GM18526 (cell line): ENCODE data around the gene DHX32.
A peak's percentile ranks its signal among the peaks of the same experiment; 100 is the strongest.

Source experiments
- POLR2A ChIP-seq: IDR thresholded peaks from 3 replicates; pipeline ENCODE4 v1.6.1; 2011; ENCODE audit not compliant: insufficient read length; ENCODE audit errors: extremely low read depth

DHX32 gene

GRCh38 chr10:125838802-125839575 is 42.1 kb downstream of the DHX32 start:
- no peak for TF ChIP-seq POLR2A

DNA sequence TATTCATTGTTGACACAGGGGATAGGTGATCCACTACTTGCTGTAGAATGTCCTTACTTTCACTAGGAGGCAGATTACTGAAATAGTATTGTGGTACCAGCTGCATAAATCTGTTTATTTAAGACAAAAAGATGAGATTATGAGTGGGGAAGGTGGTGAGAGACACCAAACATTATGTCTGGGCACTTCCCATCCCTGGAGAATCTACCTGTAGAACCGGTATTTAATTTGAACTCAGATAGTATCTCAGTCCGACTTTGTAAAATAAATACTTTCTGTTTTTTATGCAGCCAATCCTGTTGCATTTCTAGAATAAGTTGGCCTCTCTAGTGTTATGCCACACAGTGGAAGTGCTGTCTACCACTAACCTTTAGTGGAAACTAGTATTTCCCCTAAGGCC is 44.3 kb downstream of the DHX32 start:
- TF ChIP-seq POLR2A = no peak

DNA sequence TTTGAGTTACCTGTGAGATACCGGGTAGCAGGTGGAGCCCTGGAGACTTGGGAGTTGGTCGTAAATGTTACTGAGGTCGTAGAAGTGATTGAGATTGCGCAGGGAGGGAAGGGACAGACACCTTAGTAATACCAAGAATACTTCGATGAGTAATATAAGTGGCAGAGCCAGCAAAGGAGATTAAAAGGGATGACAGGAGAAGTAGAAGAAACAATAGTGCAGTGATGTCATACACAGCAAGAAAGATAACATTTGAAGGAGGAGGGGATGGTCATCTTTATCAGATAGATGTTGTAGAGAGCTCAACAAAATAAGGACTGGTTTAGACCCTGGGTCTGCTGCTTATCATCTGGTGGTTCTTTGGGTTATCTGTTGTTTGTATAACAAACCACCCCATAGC is 52.8 kb downstream of the DHX32 start:
- no peak for TF ChIP-seq POLR2A

DNA sequence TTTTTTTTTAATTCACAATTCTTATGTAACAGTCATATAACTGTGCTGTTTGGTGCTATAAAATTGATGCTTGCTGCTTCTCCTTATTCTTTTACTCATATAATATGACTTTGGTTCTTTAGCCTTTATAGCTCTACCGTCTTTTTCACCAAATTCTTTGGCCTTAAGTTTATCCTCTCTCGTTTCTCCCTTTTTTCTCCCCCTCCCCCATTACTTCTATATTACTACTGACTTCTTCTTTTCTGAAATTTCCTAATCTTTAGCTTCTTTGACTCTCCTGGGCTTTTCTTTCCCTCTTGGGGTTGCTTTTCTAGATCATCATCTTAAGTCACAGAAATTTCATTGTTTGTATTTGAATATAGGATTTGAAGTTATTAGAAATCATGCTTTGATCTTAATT is 54.0 kb downstream of the DHX32 start:
- no peak for TF ChIP-seq POLR2A

- TF ChIP-seq POLR2A = no peak
Measured at GRCh38 chr10:125824736-125825135, 56.4 kb downstream of the DHX32 start.

- TF ChIP-seq POLR2A = no peak
Measured at GRCh38 chr10:125823663-125824251, 57.3 kb downstream of the DHX32 start.

DNA sequence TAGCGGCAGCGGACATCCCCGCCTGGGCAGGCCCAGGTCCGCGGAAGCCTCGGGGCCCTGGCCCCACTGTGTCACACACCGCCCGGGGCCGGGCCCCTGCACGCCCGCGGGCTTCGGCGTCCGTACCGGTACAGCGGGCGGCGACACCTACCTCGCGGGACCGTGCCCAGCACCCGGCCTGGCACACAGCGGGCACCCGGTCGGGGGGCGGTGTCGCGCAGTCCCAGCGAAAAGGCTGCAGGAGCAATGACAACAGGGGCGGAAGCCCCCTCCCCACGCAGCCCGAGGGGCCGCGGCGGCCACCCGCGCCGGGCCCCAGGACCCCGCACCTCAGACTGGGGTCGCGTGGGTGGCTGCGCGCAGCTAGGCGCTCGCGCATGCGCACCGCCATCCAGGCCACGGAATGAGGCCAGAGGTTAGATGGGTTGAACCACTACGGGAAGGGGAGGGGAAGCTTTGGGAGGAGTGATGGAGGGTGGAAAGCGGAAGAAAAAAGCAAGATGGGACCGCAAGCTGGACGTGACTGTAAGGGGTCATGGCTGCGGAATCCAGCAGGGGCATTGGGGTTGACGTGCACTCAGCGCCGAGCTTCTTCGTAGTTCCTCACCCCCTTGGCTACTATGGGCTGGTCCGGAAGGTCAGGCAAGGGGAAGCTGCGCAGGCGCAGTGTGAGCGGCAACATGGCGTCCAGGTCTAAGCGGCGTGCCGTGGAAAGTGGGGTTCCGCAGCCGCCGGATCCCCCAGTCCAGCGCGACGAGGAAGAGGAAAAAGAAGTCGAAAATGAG is 58.0 kb downstream of the DHX32 start, which contains the start of the genes BCCIP and UROS:
Gene BCCIP (plus strand): TSS at position 669 of the 785 bp plus-strand sequence. CDS start 12 bp downstream, at position 681.
Gene UROS (minus strand): TSS at position 381 of the 785 bp plus-strand sequence. CDS start 6,759 bp downstream, outside the sequence.
- peak; percentile 70 for TF ChIP-seq POLR2A

DNA sequence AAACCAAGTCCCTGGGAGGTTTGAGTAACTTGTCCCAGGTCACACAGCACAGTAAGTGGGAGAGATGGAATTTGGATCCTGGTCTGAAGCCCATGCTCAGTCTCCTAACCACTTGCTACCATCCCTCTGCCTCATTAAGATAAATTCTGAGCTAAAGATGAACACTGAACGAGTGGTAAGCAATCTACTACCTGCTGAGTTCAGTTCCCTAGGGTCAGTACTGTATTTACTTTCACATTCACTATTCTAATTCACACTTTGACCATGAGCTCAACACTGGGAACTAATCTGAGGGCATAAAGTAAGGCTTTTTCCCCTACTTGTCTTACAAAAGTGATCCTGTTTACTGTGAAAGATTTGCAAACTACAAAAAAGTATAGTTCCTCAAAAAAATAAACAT is 60.4 kb downstream of the DHX32 start:
- no peak for TF ChIP-seq POLR2A

DNA sequence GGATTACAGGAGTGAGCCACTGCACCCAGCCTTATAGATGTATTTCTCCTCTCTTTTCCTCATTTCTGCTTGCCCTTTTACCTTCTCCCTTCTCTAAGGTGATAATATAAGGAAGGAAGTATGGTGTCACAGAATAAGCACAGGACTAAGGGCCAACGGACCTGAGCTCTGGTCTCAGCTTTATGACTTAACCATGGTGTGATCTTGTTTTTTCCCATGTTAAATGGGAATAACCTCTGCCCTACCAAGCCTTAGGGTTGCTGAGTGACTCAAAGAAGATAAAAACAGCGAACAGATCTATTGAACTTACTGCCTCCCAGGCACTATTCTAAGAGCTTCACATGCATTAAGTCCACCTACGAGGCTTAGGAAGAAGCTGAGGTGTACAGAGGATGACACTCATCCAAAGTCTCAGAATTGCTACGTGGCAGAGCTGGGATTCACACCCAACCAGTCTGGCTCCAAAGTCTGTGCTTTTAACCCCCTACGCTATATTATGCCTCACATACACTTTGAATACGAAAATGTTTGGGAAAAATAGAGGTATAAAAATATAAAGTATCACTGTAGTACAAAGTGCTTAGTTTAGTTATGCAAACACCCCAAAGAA is 63.6 kb downstream of the DHX32 start:
- no peak for TF ChIP-seq POLR2A

GRCh38 chr10:125816548-125816947 is 64.5 kb downstream of the DHX32 start:
- TF ChIP-seq POLR2A = no peak

DNA sequence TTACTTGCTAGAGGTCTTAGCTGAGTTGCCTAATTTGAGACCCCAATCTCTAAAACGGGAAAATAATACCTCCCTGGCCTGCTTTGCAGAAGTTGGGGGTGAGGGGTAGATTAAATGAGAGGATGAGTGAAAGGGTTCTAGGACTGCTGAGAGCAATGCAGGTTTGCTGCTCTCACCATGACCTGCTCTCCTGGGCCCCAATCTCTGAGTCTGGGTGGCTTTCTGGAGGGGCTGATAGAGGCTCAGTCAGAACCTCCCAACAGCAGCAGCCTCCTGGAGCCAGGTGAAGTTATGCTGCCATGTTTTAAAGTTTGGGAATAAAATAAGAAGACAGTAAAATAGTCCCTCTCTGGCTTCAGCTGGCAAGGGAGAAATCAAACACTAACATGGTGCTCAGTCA is 65.3 kb downstream of the DHX32 start:
- TF ChIP-seq POLR2A = no peak

- TF ChIP-seq POLR2A = no peak
Measured at GRCh38 chr10:125812128-125812750, 68.9 kb downstream of the DHX32 start.

GRCh38 chr10:125811251-125811650 is 69.8 kb downstream of the DHX32 start:
- no peak for TF ChIP-seq POLR2A

GRCh38 chr10:125808047-125808446 is 73.0 kb downstream of the DHX32 start:
- TF ChIP-seq POLR2A = no peak

GRCh38 chr10:125802739-125803138 is 78.4 kb downstream of the DHX32 start:
- TF ChIP-seq POLR2A = no peak
